Neural cell (in vitro differentiated cells): ENCODE results near the gene TOLLIP. TPM values are rescaled to one million over a fixed set of nuclear protein-coding genes. Genes with fewer than 3 reads are reported as not detected.

Experiments
- H2AFZ ChIP-seq: fragments of 200-600, 300-800 bp; sonication (generic), shearing (Covaris generic); 2 replicates; pipeline ENCODE4 v1.6.0; 2014; ENCODE audit warnings: low read depth, mild to moderate bottlenecking, antibody characterized with exemption, low read length, moderate library complexity
- H3F3A ChIP-seq: fragments of 200-600 bp; shearing (Covaris generic); 2 replicates; pipeline ENCODE4 v1.6.1; 2016; ENCODE audit warnings: mild to moderate bottlenecking, moderate library complexity, mixed read lengths, antibody characterized with exemption, low read length; ENCODE audit not compliant: insufficient read depth, poor library complexity, severe bottlenecking
- H3K27ac ChIP-seq: fragments of 200-600, 300-800 bp; sonication (generic), shearing (Covaris generic); 2 replicates; pipeline ENCODE4 v1.5.1; 2014; ENCODE audit warnings: mild to moderate bottlenecking, low read length, moderate library complexity
- H3K27me3 ChIP-seq: fragments of 300-800, 200-600 bp; sonication (generic), shearing (Covaris generic); 2 replicates; pipeline ENCODE4 v1.6.0; 2014; ENCODE audit warnings: mild to moderate bottlenecking, low read depth, low read length, moderate library complexity; ENCODE audit not compliant: insufficient read depth
- H3K36me3 ChIP-seq: fragments of 300-800, 200-600 bp; sonication (generic), shearing (Covaris generic); 2 replicates; pipeline ENCODE4 v1.5.1; 2014; ENCODE audit warnings: mild to moderate bottlenecking, antibody characterized with exemption, low read length, moderate library complexity; ENCODE audit not compliant: insufficient read depth
- H3K4me2 ChIP-seq: fragments of 300-800, 200-600 bp; sonication (generic), shearing (Covaris generic); 2 replicates; pipeline ENCODE4 v1.6.0; 2014; ENCODE audit warnings: mild to moderate bottlenecking, low read length
- H3K4me3 ChIP-seq: fragments of 300-800, 200-600 bp; sonication (generic), shearing (Covaris generic); 2 replicates; pipeline ENCODE4 v1.5.1; 2014; ENCODE audit warnings: mild to moderate bottlenecking, low read length, moderate library complexity
- H3K79me2 ChIP-seq: fragments of 200-600 bp; shearing (Covaris generic); replicated peaks from 2 replicates; pipeline ENCODE4 v1.6.0; 2014; ENCODE audit warnings: mild to moderate bottlenecking, low read length, moderate library complexity; ENCODE audit not compliant: insufficient read depth
- H3K9ac ChIP-seq: fragments of 300-800, 200-600 bp; sonication (generic), shearing (Covaris generic); 2 replicates; pipeline ENCODE4 v1.6.1; 2016; ENCODE audit warnings: mild to moderate bottlenecking, low read length, mixed read lengths
- H3K9me2 ChIP-seq: fragments of 200-600 bp; shearing (Covaris generic); 2 replicates; pipeline ENCODE4 v1.6.1; 2016; ENCODE audit warnings: mild to moderate bottlenecking, low read length, mixed read lengths; ENCODE audit not compliant: insufficient read depth
- H3K9me3 ChIP-seq: fragments of 200-600, 300-800 bp; sonication (generic), shearing (Covaris generic); 2 replicates; pipeline ENCODE4 v1.6.1; 2016; ENCODE audit warnings: mild to moderate bottlenecking, mixed run types, low read length, moderate library complexity, mixed read lengths
- H4K20me1 ChIP-seq: fragments of 200-600 bp; shearing (Covaris generic); 2 replicates; pipeline ENCODE4 v1.6.1; 2016; ENCODE audit warnings: mild to moderate bottlenecking, mixed run types; ENCODE audit not compliant: insufficient read depth
- CTCF ChIP-seq: fragments of 450-650 bp; IDR thresholded peaks from 2 replicates; pipeline ENCODE4 v1.5.1; 2014; ENCODE audit warnings: antibody characterized with exemption, mild to moderate bottlenecking, moderate library complexity; ENCODE audit not compliant: poor library complexity, severe bottlenecking
- EP300 ChIP-seq: fragments of 450-650 bp; conservative IDR thresholded peaks from 2 replicates; pipeline ENCODE4 v1.6.1; 2014; ENCODE audit warnings: antibody characterized with exemption, mild to moderate bottlenecking, moderate library complexity; ENCODE audit not compliant: poor library complexity, severe bottlenecking
- EZH2 ChIP-seq: fragments of 200-600, 300-800 bp; shearing (Covaris generic), sonication (generic); IDR thresholded peaks from 2 replicates; pipeline ENCODE4 v1.6.1; 2014; ENCODE audit warnings: antibody characterized with exemption, low read length, borderline replicate concordance, mild to moderate bottlenecking; ENCODE audit not compliant: insufficient read depth, poor library complexity, severe bottlenecking
- MXI1 ChIP-seq: fragments of 450-650 bp; conservative IDR thresholded peaks from 2 replicates; pipeline ENCODE4 v1.6.1; 2014; ENCODE audit warnings: antibody characterized with exemption, mild to moderate bottlenecking; ENCODE audit not compliant: poor library complexity, severe bottlenecking
- POLR2AphosphoS5 ChIP-seq: IDR thresholded peaks from 2 replicates; pipeline ENCODE4 v1.6.1; 2012
- RAD21 ChIP-seq: fragments of 450-650 bp; conservative IDR thresholded peaks from 2 replicates; pipeline ENCODE4 v1.6.1; 2014; ENCODE audit warnings: antibody characterized with exemption, mild to moderate bottlenecking, moderate library complexity
- REST ChIP-seq: IDR thresholded peaks from 2 replicates; pipeline ENCODE4 v1.6.1; 2012; ENCODE audit warnings: borderline replicate concordance
- SMC3 ChIP-seq: fragments of 450-650 bp; conservative IDR thresholded peaks from 2 replicates; pipeline ENCODE4 v1.6.1; 2014; ENCODE audit warnings: antibody characterized with exemption, mild to moderate bottlenecking, moderate library complexity; ENCODE audit not compliant: poor library complexity
- TAF1 ChIP-seq: IDR thresholded peaks from 2 replicates; pipeline ENCODE4 v1.6.1; 2012; ENCODE audit warnings: low read depth
- polyA plus RNA-seq: library from polyadenylated mRNA; depleted of rRNA; stranded (reverse); fragments of >200 nt; gene quantifications from 2 replicates; pipeline ENCODE4 v1.2.3, GENCODE V29; 2014

Gene TOLLIP
- polyA plus RNA-seq, 1 donor from 2014 or later, result 24.1 TPM

DNA sequence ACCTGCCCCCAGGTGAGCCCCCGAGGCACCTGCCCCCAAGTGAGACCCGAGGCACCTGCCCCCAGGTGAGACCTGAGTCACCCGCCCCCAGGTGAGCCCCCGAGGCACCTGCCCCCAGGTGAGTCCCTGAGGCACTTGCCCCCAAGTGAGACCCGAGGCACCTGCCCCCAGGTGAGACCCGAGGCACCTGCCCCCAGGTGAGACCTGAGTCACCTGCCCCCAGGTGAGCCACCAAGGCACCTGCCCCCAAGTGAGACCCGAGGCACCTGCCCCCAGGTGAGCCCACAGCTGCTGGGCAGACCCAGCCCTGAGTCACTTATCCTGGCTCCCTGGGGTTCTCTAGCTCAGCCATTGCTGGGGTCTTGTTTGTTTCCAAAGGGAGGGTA is 50.4 kb downstream of the TOLLIP start:
- H4K20me1 ChIP-seq, result no peaks in the 10 kb centered on the region
- H3K9ac ChIP-seq, result no peak overlapping the region
- no peak overlapping the region for H3K4me3 ChIP-seq
- no peaks in the 10 kb centered on the region for H3F3A ChIP-seq
- TF ChIP-seq SMC3, result no peak
- TF ChIP-seq MXI1, result no peak
- no peak for TF ChIP-seq POLR2AphosphoS5
- no peak overlapping the region for H2AFZ ChIP-seq
- H3K27me3 ChIP-seq, result no peaks in the 10 kb centered on the region
- H3K36me3 ChIP-seq, result no peaks in the 10 kb centered on the region
- H3K27ac ChIP-seq, result no peak overlapping the region
- H3K9me3 ChIP-seq, result no peaks in the 10 kb centered on the region
- no peak overlapping the region for H3K4me2 ChIP-seq
- H3K79me2 ChIP-seq, result no peaks in the 10 kb centered on the region
- H3K9me2 ChIP-seq, result no peaks in the 10 kb centered on the region

DNA sequence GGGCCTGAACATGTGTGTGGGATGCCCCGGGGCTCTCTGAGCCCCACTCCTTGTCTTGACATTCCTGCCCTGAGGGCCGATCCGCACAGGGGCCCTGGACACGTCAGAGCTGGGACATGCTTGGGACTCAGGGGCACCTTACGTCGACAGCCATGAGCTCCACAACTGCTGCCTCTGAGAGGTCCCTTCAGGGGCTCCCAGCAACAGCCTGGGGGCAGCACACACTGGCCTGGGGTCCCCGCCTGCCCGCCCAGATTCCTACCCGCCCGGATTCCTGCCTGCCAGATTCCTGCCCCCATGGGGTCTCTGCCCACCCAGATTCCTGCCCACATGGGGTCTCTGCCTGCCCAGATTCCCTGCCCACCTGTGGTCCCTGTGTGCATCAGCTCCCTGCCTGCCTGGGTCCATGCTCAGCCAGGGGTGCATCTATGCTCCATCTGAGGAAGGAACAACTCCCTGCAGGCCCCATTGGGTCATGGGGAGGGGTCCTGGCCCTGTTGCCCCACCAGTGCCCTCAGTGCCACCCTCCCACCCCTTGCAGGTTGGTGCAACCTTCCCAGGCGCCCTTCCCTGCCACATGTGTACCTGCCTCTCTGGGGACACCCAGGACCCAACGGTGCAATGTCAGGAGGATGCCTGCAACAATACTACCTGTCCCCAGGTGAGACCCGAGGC is 50.9 kb downstream of the TOLLIP start:
- no peaks in the 10 kb centered on the region for H3K36me3 ChIP-seq
- H2AFZ ChIP-seq, result no peak overlapping the region
- H3F3A ChIP-seq, result no peaks in the 10 kb centered on the region
- no peaks in the 10 kb centered on the region for H4K20me1 ChIP-seq
- H3K27me3 ChIP-seq, result no peaks in the 10 kb centered on the region
- H3K4me3 ChIP-seq, result no peak overlapping the region
- no peak overlapping the region for H3K4me2 ChIP-seq
- no peaks in the 10 kb centered on the region for H3K79me2 ChIP-seq
- TF ChIP-seq REST (no peak), POLR2AphosphoS5 (no peak), SMC3 (no peak), TAF1 (no peak), MXI1 (no peak), EZH2 (no peak), CTCF (no peak), EP300 (no peak), RAD21 (no peak)
- H3K9me2 ChIP-seq, result no peaks in the 10 kb centered on the region
- no peaks in the 10 kb centered on the region for H3K9me3 ChIP-seq
- H3K27ac ChIP-seq, result no peak overlapping the region
- H3K9ac ChIP-seq, result no peak overlapping the region

- H3F3A ChIP-seq, result no peaks in the 10 kb centered on the region
- H3K9me2 ChIP-seq, result no peaks in the 10 kb centered on the region
- no peaks in the 10 kb centered on the region for H3K79me2 ChIP-seq
- H3K27ac ChIP-seq, result no peak overlapping the region
- H3K9ac ChIP-seq, result no peak overlapping the region
- no peaks in the 10 kb centered on the region for H3K36me3 ChIP-seq
- no peak for TF ChIP-seq MXI1
- TF ChIP-seq SMC3, result no peak
- no peak for TF ChIP-seq POLR2AphosphoS5
- TF ChIP-seq REST, result no peak
- TF ChIP-seq TAF1, result no peak
- TF ChIP-seq RAD21, result no peak
- TF ChIP-seq EZH2, result no peak
- TF ChIP-seq CTCF, result no peak
- no peak for TF ChIP-seq EP300
- no peak overlapping the region for H3K4me3 ChIP-seq
- no peaks in the 10 kb centered on the region for H3K27me3 ChIP-seq
- H4K20me1 ChIP-seq, result no peaks in the 10 kb centered on the region
- H3K4me2 ChIP-seq, result no peak overlapping the region
- no peak overlapping the region for H2AFZ ChIP-seq
- no peaks in the 10 kb centered on the region for H3K9me3 ChIP-seq
Observed at GRCh38 chr11:1257916-1258315, 51.5 kb downstream of the TOLLIP start.
